ENCODE measurements around the gene FRMD4A.

FRMD4A gene

DNA sequence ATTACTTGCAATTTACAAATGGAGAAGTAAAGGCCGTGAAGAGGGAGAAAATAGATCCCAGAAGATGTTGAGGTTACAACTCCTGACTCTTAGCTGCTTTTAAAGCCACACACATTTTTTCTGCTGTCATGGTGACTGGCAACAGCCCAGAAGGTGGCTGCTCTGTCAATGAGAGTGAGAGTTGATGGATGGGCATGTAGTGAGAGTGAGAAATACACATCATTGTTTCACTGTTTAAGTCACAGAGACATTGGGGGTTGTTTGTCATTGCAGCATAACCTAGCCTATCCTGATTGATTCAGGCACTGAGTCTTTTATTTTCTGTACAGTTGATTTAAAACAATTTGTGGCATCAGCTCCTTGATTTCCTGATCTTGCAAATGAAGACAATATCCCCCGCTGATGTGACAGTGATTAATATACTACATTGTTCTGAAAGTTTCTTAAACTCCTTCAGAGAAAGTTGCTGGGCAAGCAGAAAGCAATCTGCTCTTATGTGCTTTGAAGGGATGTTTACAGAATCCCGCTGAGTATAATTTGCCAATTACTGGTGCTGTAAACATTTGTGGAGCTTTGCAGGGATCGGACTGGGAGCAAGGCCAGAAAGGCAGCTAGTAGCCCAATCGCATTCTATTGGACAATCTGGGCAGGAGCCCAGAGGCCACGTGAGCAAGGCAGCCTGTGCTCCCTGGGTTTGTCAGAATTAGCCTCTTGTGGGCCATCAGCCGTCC, 514.4 kb downstream of the FRMD4A start:
- DNase-seq (ENCODE audit: low read depth), result no peak

DNA sequence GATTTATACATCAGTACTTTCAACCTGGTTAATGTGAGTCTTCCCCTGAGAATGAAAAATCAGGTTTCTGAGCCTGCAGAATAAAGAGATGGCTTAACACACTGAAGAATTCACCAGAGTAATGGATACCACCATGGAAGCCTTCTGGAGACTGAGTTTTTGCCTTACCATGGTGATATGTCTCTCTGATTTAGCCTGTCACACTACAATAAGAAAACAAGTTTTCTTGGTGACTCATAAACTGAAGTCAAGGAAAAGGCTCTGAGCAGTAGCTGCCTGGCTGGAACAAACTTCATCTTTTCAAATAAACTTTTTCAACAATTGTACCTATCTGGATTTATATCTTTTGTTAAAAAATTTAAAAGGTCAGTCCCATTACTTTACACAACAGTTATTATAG, 515.0 kb downstream of the FRMD4A start:
- no peak for DNase-seq (ENCODE audit: low read depth)

DNA sequence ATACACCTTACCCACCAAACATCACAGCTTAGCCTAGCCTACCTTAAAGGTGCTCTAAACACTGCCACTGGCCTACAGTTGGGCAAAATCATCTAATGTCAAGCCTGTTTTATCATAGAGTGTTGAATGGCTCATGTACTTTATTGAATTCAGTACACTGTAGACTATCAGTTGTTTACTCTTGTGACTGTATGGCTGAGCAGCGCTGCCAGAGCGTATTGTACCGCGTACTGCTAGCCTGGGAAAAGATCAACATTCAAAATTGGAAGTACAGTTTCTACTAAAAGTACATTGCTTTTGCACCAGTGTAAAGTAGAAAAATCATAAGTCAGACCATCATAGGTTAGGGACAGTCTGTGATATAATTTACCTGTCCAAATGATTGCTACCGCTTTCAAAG, 517.2 kb downstream of the FRMD4A start:
- no peak for DNase-seq (ENCODE audit: low read depth)

DNA sequence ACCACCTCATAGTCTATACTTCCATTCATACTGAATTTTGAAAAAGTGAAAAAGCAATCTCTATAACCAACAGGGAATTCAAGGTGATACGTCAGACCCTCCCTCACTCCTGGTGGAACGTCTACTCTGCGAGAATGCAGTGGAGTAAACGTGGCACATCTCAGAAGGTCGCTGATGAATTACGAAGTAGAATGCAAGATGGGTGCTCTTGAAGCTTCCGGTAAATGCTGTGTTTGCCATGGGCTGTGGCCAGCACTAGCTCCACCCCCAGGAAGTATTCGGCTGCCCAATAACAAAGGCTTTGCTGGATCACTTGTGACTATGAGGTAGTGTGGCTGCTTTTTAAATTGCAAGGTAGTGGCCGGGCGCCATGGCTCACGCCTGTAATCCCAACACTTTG, 517.9 kb downstream of the FRMD4A start:
- no peak for DNase-seq (ENCODE audit: low read depth)

DNA sequence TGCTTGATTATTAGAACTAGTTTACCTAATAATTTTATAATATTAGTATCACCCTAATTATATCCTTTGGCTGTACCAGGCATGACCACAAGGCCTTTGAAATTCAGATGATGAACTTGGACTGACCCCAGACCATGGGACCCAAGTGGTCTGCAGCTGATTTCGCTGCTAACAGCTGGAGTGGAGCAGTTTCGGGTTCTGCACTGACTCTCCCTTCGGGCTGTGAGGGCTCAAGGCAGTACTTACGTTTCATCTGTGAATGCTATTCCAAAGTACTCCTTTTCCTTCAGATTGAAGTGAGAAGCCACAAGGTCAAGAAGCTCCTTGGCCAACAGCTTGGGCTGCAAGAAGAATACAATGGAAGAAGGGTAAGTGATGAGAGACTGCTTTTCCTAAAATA, 520.2 kb downstream of the FRMD4A start:
- no peak for DNase-seq (ENCODE audit: low read depth)

DNA sequence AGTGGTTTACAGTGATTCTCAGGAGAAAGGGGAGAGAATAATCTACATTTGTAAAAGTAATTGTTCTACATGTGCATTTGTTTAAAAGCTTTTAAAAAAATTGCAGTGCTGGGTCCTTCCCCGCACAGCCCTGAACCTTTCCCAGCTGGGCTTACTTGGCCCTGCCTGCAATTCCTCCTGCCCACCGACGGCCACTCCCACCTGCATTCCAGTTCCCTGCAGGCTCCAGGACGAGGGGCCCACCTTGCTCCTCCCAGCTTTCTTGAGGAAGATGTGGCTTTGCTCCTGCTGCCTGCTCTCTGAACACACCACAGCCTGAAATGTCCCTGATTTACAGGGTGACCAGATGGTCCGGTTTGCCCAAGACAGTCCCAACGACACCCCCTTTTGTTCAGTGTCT, 521.3 kb downstream of the FRMD4A start:
- no peak for DNase-seq (ENCODE audit: low read depth)

DNA sequence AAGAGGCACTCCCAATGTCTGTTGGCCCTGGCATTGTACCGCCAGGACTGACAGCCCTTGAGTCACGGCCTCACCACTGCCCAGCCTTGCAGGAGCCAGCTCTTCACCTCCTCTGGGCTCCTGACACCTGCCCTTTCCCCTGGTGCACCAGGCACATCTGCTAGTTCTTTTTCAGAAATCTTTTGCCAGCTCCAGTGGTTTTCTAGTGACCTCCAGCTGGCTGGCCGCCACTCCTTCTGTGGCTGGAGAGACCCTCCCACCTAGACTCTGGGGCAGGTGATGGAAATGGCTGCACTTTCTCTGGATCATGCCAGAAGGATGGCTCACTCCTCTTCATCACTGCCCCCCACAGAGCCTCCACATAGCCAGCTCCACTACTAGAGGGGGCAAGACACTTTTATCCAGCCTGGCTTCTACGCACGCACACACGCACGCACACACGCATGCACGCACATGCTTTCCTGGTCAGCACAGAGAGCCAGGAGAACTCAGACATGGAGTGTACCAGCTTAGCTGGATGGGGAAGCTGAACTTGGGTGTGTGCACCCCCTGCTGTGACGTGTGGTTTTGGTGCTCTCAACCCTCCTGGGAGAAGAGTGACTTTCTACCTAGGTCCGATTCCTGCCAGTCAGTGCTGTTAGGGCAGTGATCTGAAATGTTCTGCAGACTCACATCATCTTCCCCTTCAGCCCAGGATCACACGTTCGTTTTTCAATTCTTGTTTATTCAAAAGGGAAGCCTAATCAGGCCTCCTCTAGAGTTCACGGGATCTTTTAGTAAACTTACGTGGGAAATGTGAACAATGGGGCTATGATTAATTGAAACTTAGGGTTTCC, 522.0 kb downstream of the FRMD4A start:
- no peak for DNase-seq (ENCODE audit: low read depth)

DNA sequence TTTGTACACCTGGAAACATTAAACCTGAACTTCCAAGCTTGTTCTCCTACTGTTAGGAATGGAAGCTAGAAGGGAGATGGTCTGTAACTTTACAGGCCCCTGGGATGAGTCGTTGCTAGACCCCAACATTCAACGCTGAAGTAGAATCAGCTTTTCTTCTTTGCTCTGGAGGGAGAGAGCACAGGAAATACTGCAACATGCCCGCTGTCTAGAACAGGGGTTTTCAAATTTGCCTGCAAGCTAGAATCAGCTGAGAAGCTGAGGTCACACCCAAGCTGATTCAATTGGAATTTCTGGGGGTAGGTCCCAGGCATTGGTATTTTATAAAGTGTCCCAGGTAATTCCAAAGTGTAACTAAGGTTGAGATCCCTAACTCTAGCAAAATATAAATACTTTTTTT, 524.3 kb downstream of the FRMD4A start:
- DNase-seq (ENCODE audit: low read depth), result no peak

DNA sequence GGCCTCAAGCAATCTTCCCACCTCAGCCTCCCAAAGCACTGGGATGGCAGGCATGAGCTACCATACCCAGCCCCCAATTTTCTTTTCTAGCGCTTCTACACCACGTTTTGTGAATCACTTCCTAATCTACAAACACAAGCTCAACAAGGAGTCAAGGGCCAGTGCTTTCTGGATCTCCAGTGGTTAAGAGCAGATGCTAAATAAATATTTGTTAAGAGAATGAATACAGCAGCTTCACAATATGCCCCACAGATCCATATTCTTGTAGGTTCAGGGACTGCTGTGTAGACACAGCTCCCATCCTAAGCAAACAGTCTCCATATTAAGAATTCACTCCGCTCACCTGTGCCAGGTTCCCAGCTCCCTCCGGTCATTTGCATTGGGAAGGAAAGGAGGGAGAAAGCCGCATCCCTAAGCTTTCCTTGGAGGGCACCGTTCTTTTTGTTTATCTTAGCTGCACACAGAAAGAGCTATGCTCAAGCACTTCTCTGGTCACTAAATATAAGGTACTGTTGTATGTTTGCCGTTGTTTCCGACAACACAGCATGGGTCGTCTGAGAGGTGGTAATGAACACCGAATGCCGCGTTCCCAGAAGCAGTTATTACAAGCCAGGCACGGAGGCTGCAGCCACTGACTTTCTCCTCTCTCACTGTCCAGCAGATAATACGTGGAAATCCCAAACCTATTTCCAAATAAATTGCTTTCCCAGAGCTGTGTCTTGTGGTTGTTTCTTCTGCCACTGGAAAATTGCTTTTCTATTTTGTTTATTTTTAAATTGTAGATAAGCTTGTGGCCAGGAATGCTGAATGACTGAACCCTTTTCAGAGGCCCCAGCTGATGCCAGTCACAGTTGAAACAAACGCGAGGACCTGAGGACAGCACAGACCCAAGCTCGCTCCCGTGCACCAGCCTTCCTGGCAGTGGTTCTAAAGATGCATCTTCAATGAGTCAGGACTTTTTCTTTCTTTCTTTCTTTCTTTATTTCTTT, 526.9 kb downstream of the FRMD4A start:
- no peak for DNase-seq (ENCODE audit: low read depth)

DNA sequence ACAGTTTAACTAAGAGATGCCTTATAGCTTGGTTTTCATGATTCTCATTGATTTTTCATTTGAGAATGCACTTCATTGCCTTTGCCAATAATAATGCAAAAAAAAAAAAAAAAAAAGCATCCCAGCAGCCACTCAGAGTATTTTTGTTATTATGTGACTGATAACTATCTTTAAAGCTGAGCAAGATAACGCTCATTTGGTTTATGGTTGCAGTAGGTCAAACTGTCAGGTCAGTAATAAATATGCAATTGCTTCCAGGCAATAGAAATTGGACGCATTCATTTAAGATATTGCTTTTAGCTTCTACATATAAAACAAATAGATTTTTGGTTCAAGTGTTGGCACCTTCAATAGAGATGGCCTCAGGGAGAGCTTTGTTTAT, 528.8 kb downstream of the FRMD4A start:
- DNase-seq (ENCODE audit: low read depth), result no peak

DNA sequence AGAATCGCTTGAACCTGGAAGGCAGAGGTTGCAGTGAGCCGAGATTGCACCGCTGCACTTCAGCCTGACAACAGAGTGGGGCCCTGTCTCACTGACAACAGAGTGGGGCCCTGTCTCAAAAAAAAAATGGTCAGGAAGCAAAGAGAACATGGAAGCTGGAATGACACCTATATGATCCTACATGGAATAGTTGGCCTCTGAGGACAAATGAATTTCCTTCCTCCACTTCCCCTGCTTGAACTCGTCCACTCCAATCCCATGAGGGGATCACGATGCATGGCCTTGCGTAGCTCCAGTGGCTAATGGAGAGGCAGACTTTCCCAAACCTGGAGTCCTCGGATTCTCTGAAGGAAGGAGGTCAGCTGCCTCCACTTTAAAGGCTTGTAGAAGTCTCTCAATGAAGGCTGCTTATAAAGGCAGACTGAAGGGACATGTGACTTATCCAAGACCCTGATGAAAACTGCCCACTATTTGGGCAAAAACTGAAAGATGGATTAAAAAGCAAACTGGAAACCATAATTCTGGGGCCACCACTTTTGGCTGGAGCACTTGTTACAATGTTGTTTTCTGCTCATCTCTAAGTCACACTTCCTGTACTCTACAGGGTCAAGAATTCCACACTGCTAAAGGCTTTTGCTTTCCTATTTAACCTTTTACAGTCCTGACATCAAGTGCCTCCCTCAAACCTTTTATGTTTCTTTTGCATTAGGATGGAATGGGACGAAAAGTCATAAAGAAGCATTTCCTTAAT, 529.4 kb downstream of the FRMD4A start:
- no peak for DNase-seq (ENCODE audit: low read depth)

DNA sequence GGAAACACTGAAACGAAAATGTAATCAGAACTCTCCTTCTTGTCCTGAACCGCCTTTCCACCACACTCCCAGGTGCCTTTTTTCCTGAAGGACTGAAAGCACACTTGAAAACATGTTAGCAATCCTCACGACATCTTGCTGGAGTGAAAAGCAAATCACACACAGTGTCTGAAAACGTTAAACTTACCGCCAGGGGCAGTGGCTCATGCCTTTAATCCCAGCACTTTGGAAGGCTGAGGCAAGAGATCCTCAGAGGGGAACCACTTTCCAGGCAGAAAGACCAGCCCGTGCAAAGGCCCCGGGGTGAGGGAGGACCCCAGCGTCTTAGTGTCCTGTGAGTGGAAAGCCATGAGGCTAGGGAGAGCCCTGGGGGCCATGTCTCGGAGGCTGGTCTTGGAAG, 533.6 kb downstream of the FRMD4A start:
- DNase-seq (ENCODE audit: low read depth), result no peak

DNA sequence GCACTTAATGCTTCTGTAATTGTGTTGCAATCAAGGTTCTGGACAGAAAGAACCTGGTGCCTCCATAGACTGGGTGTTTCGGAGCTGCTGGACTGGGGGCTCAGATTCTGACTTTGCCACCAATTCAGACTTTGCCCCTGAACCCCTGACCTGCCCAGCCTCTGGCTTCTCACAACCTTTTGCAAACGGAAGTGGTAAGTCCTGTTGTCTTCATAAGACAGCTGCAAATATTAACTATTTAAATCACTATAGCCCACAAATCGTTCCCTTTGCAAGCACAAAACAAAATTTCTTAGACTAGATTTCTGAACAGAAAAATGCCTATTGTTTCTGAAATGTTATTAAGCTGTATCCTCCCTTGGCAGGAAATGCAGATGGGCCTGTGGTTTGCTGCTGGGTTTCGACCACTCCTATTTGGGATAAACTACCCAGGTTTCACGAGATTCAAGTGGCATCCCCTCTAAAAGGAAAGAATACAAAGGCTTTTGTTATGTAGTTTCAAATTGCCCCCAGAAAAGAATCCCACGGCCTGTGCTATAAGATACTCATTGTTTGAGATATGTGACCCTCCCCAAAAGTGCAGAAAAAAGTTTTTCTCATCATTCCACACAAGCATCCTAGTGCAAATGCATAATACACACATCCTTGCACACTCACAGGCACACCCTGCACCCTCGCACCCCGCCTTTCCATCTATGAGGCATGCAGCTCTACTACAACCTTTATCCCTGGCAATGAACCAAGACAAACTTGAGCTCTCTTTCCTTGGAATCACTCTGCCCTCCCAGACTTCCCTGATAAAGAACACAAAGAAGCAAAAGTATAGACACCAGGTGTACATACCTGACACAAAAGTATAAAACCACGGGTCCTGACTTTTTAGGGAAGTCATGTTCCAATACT, 534.8 kb downstream of the FRMD4A start:
- no peak for DNase-seq (ENCODE audit: low read depth)

DNA sequence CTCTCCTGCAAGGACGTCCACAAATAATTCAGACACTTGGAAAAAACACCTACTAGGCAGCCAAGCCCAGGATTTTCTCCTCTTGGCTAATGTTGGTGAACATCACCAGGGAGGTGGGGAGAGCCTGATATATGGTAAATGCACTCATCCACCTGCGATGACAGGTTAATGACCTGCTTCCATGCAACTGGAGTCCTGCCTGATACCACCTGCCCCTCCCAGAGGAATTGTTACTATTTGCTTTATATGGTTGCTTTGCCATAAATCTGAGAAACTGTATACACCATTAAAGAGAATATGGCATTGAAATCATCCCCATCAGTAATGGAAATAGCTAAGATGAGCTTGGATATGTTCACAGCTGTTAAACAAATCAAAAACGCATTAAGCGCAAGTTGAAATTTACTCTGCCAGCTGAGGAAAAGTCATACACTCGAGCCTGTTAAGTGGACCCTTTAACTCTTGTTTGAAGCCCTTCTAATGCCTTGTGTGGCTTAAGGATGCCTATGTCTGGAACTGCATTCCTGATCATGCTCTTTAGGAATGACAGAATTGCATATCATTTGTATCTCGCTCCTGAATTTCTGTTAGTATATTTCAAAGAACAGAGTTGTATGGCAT, 535.6 kb downstream of the FRMD4A start:
- DNase-seq (ENCODE audit: low read depth), result no peak

DNA sequence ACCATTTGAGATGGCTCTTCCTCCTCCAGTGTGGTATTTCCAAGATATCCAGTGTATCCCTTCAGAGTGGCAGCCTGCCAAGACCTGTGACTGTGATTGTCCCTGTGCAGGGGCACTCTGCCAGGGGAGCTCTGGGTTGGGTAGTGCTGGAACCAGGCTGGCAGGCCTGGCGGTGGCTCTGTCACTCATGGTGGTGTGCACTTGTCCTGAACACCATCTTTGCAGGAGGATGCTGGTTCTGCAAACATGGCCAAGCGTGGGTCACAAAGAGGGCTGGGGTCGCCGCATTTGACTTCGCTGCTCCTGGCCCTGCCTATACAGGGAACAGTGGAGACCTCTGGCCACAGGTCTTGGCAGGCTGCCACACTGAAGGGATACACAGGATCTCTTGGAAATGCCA, 538.7 kb downstream of the FRMD4A start:
- no peak for DNase-seq (ENCODE audit: low read depth)

DNA sequence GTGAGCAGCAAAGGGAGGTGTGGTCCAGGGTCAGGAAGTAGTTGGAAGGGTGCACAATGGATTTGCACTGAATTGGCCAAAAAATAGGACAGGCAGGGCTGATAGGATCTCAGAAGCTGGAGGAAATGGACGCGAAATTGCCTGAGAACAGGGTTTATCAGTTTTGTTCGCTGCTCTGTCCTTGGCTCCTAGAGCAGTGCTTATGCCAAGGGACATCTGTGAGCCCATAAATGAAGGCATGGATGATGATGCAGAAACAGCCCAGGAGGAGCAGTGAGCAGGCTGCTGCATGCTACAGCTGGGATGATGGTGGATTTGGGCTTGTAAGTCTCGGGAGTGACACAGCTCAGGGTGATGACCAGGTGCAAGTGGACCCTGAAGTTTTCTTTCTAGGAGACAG, 539.2 kb downstream of the FRMD4A start:
- no peak for DNase-seq (ENCODE audit: low read depth)

DNA sequence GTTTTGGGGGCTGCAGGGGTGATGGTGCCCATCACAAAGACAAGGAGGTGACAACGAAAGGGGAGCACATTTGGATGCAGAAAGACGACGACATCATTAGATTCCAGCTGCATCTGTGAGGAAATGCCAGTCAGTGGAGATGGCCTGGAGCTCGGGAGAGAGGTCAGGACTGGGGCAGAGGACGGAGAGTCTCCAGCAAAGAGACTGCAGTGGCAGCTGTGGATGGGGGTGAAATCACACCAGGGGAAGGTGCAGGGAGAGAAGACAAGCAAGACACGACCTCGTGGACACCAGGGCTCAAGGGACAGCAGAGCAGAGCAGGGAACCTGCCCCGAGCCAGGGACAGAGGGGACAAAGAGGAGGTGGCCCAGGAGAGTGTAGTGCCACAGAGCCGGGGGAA, 540.5 kb downstream of the FRMD4A start:
- no peak for DNase-seq (ENCODE audit: low read depth)

DNA sequence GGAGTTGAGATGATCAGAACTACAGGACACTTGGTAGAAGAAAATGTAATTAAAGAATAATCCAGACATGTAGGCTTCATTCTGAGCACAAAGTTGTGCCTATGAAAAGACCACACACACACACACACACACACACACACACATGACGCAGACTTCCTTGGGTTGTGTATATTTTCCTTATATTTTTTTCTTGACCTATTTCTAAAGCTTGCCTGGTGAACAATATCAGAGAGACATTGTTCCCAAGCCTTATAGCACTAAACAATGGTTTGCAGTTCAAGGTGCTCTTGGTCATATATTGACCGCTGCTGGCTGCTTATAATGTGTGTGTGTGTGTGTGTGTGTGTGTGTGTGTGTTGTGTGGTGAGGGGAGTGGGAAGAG, 541.3 kb downstream of the FRMD4A start:
- DNase-seq (ENCODE audit: low read depth), result no peak

DNA sequence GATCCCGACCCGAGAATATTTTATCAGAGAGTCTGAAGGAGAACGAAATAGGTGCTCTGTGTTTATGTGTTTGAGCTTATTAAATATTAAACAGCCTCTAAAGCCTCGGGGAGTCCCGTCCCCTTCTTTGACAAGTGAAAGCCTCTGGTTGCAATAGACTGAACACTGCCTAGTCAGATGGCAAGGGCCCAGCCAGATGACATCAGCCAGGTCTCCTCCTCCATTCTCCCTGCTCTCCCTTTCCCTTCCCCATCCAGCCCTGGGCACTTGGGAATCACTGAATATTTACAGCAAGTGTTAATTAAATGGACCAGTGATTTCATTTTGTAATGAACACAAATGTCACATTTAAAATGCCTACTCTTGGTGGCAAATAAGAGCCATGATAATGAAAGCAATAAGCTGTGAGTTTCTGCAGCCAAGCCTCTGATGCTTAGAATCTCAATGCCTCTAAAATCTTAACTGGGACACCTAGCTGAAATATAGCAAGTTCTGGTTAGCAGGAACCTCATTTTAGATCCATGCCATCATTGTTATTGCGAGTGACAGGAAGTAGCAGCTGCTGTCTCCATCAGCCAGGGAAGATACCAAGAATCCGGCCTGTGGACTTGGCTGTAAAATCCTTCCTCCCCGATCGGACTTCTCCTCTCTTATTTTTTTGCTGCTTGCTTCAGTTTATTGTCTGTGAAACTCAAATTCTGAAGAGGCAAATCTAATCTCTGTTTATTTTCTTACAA, 541.8 kb downstream of the FRMD4A start:
- DNase-seq (ENCODE audit: low read depth), result no peak

DNA sequence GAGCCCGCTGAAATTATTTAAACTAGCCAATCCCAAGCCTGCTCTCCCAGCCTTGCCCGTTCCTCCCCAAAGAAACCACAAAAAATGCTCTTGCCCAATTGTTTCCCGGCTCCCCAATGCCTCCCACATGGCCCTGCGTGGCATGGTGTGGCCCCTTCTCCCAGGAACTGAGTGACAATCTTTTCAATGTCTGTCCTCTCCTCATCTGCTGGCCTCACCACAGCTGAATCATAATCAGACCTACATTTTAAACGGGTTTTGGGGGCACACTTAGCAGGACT, 542.5 kb downstream of the FRMD4A start:
- DNase-seq (ENCODE audit: low read depth), result no peak

Measured in stimulated activated CD8-positive, alpha-beta memory T cell treated with anti-CD3 and anti-CD28 coated beads, Interleukin-12 subunit alpha, Interleukin-12 subunit beta, amount 100 ng/mL, for 1 hour (primary cell).